Fibroblast of villous mesenchyme (primary cell): ENCODE measurements around the gene RGMA. TPM values are rescaled to one million over a fixed set of nuclear protein-coding genes. Genes with fewer than 3 reads are reported as not detected.

Experiments used
- DNase-seq: peaks from one replicate; pipeline ENCODE4 v3.0.0-alpha.2; 2010; ENCODE audit warnings: low read depth
- H3K4me3 ChIP-seq: 2 replicates; pipeline ENCODE4 v1.5.1; 2011; ENCODE audit warnings: low read depth, mild to moderate bottlenecking, low read length
- total RNA-seq: library from RNA; depleted of rRNA; stranded (reverse); fragments of >200 nt; gene quantifications from 2 replicates; pipeline ENCODE4 v1.2.3, GENCODE V29; 2012
- TF ChIP-seq, protein P1 (sequence below): IDR thresholded peaks from 2 replicates; pipeline ENCODE4 v1.5.1; 2012; ENCODE audit warnings: low read depth, mild to moderate bottlenecking, low read length; ENCODE audit not compliant: insufficient read depth

The RGMA gene
- total RNA-seq, 1 donor = not detected

DNA sequence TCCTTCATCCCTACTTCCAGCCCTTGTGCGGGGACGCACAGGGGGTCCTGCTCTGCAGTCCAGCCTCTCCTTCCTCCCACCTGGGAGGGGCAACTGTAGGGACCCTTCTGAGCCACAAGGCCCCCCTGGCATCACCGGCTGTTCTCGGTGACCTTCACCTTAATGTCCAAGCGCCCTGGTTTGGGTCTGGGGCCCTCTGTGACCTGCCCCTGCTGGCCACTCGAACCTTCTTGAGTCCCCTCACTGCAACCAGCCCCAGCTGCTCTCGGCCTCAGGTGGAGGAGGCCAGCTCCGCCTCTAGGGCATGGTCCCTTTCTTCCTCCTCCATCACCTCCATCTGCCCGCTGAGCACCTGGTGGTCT lies 57.9 kb downstream of the RGMA start:
- TF ChIP-seq, protein P1, sequence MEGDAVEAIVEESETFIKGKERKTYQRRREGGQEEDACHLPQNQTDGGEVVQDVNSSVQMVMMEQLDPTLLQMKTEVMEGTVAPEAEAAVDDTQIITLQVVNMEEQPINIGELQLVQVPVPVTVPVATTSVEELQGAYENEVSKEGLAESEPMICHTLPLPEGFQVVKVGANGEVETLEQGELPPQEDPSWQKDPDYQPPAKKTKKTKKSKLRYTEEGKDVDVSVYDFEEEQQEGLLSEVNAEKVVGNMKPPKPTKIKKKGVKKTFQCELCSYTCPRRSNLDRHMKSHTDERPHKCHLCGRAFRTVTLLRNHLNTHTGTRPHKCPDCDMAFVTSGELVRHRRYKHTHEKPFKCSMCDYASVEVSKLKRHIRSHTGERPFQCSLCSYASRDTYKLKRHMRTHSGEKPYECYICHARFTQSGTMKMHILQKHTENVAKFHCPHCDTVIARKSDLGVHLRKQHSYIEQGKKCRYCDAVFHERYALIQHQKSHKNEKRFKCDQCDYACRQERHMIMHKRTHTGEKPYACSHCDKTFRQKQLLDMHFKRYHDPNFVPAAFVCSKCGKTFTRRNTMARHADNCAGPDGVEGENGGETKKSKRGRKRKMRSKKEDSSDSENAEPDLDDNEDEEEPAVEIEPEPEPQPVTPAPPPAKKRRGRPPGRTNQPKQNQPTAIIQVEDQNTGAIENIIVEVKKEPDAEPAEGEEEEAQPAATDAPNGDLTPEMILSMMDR = no peak
- H3K4me3 ChIP-seq = no peak overlapping the region
- no peak for DNase-seq

DNA sequence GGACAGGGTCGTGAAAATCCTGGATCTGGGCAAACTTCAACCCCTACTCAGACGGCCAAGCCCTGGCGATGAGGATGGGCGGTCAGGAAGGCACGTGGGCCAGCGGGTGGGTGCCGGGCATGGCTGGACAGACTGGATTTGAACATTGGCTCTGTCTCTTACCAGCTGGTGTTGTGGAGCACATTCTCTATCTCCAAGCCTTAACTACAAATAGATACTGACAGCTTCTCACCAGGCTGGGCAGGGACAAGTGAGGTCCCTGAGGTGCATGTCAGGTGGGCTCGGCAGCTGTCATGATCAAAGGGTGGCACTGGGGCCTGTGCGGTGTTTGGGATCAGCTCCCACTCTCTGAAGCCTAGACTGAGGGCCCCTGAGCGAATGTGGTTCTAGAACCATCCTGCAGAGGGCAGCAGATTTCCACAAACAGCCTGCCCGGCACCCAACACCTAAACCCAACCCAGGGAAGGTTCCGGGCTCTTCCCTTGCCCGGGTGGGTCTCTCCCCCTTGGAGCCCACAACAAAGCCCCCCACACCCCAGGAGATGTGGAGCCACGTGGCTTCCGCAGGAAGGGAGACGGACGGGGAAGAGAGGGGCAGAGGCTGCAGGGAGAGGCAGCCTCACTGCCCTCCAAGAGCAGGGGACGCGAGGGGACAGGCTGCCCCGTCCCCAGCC lies 58.4 kb downstream of the RGMA start:
- peak; percentile 60 for DNase-seq
- TF ChIP-seq, protein P1 = peak; percentile 91
- H3K4me3 ChIP-seq = no peak overlapping the region

DNA sequence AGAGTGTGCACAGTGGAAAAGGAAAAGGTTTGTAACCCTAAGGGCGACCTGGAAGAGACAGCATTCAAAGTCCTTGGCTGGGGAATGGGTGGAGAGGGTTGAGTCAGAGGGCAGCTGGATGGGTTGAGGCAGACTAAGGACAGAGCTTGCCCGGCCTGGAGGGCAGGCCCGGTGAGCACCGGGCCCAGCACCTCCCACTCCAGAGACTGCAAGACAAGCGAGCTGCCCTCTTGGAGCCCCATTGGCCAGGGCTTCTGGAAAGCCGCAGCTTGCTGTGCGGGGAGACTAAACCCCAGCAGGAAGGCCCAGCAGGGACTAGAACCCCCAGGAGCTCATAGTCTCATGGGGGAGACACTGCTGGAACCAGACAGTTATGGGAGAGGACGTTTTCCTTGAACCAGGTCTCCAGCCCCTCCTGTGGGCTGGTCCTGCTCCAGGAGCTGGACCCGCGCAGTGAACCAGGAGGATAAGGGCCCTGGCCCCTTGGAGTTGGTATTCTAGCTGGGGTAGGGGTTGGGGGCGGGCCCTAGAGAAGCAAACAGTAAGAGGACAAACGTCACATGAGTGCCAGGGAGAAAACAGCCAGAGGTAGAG lies 59.1 kb downstream of the RGMA start:
- no peak overlapping the region for H3K4me3 ChIP-seq
- TF ChIP-seq, protein P1 = no peak
- peak; percentile 30 for DNase-seq

DNA sequence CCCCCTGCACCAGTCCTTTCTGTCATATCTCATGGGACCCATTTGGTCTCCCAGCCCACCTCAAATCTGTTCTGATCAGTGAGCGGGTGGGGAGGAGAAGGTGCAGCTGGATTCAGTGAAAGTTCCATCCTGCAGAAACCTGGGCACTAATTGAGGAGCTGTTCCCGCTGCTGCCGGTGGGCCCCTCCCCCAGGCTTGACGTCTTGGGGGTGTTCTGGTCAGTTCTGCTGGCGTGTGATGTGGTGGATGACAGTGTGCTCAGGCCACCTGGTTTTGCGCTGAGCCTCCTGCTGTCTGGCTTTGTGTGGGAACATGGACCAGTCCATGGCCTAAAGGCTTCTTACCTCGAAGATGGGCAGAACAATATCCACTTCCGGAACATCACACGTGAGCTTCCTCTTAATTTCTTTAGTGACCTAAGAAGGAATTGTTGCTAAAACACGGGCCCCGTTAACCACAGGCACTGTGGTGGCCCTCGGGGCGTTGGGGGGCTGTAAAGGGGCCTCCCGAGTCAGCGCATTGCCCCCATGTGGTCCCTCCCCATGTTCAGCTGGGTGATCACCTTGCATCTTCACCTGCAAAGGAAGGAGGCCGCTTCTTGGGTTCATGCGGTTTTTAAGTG lies 59.7 kb downstream of the RGMA start:
- peak; percentile 44 for DNase-seq
- TF ChIP-seq, protein P1 = no peak
- H3K4me3 ChIP-seq = no peak overlapping the region

DNA sequence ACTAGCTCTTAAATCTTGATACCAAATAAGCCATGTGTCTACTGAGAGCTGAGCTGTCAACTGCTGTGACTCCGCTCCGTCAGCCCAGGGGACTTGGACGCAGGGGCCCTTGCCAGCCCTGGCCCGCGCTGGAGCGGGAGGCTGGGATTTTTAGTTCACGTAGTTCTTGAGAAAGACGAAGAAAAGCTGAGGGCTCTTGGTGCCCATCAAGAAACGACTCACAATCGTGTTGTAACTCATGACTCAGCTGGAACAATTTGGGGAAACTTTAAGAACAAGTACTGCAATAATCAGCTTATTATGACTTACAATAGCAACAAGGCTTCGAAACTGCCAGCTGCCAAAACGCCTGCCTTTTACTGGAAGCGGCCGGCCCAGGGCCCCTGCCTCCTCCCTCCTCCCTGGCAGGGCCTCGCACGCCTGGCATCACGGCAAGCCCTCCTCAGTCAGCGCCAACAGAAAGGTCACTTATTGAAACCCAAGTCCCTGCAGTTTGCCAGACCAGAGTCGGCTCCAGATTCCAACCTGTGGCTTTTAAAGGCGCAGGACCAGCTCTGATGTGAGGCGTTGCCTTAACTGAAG lies 60.3 kb downstream of the RGMA start:
- H3K4me3 ChIP-seq = no peak overlapping the region
- peak; percentile 88 for DNase-seq
- TF ChIP-seq, protein P1 = no peak

DNA sequence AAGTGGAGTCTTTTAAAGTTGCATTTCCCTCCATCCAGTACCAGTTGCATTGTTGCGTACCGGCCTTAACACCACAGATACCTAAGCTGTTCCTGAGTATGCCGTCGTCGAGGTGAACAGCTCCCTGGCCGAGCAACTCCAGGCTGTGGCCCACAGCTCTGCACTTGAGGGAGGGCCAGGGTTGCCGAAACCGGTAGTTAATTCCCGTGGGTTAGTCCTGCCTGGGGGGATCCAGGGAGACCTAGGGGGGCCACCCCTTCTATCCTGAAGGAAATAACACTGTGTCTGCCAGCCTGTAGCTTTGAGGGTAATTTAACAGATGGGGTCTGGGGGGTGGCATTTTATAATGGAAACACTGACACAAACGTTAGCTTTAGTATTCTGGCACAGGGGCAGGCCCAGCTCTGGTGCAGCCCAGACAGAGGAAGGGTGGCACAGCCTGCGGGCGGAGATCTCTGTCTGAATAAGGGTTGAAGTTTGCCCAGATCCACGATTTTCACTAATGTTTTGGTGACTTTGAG lies 60.8 kb downstream of the RGMA start:
- peak; percentile 5 for DNase-seq
- TF ChIP-seq, protein P1 = no peak
- no peak overlapping the region for H3K4me3 ChIP-seq
